PC-9 (cell line): Measurements from ENCODE around the gene CCDC28B. TPM values are rescaled to one million over a fixed set of nuclear protein-coding genes. Genes with fewer than 3 reads are reported as not detected.

Experiments used
- BruUV-seq: library from RNA; stranded (reverse); fragments of 400-500 nt; replicated peaks from 2 replicates; lab custom pipeline; 2021; lab: Mats Ljungman, UMichigan
- CTCF ChIA-PET: fragments of 300-600 bp; sonication (Branson Sonifier 250); formaldehyde crosslinking; loops from one replicate; lab custom pipeline; 2022; ENCODE audit warnings: antibody characterized with exemption; lab: Charles Lee
- POLR2A ChIA-PET: fragments of 300-600 bp; sonication (Branson Sonifier 250); formaldehyde crosslinking; loops from one replicate; lab custom pipeline; 2022; ENCODE audit warnings: antibody characterized with exemption; ENCODE audit not compliant: unreplicated experiment; lab: Charles Lee
- DNase-seq, 2 experiments: peaks; one replicate each; pipeline versions ENCODE4 v3.0.0 to v3.0.0-alpha.2; 2015 to 2022; ENCODE audit warnings: mixed read lengths in 1 of 2
- H2AFZ ChIP-seq: fragments of 200-600 bp; sonication (generic); 2 replicates; pipeline ENCODE4 v1.8.1; 2017; ENCODE audit warnings: antibody characterized with exemption
- H3F3A ChIP-seq: fragments of 200-600 bp; sonication (generic); 2 replicates; pipeline ENCODE4 v1.8.1; 2017; ENCODE audit warnings: antibody characterized with exemption, mild to moderate bottlenecking, low read depth; ENCODE audit not compliant: insufficient read depth
- H3K27ac ChIP-seq: fragments of 200-600 bp; sonication (generic); 2 replicates; pipeline ENCODE4 v1.6.1; 2016; ENCODE audit warnings: mixed run types
- H3K27me3 ChIP-seq: fragments of 200-600 bp; sonication (generic); 2 replicates; pipeline ENCODE4 v1.6.1; 2016; ENCODE audit warnings: low read depth, mixed run types; ENCODE audit not compliant: insufficient read depth
- H3K36me3 ChIP-seq: fragments of 200-600 bp; sonication (generic); 2 replicates; pipeline ENCODE4 v1.6.1; 2016; ENCODE audit warnings: low read depth, mixed run types
- H3K4me1 ChIP-seq: fragments of 200-600 bp; sonication (generic); replicated peaks from 2 replicates; pipeline ENCODE4 v1.6.1; 2016; ENCODE audit warnings: mixed run types; ENCODE audit not compliant: insufficient read depth
- H3K4me2 ChIP-seq: fragments of 200-600 bp; sonication (generic); 2 replicates; pipeline ENCODE4 v1.6.1; 2017; ENCODE audit warnings: mixed run types
- H3K4me3 ChIP-seq: fragments of 200-600 bp; sonication (generic); 2 replicates; pipeline ENCODE4 v1.6.1; 2016; ENCODE audit warnings: mixed run types
- H3K79me2 ChIP-seq: fragments of 200-600 bp; sonication (generic); 2 replicates; pipeline ENCODE4 v1.6.1; 2017; ENCODE audit warnings: low read depth, mixed run types
- H3K9me2 ChIP-seq: fragments of 200-600 bp; sonication (generic); 2 replicates; pipeline ENCODE4 v1.8.1; 2017; ENCODE audit warnings: mild to moderate bottlenecking; ENCODE audit not compliant: insufficient read depth
- H3K9me3 ChIP-seq: fragments of 200-600 bp; sonication (generic); 2 replicates; pipeline ENCODE4 v1.8.1; 2016; ENCODE audit warnings: low read depth; ENCODE audit not compliant: insufficient read depth
- H4K20me1 ChIP-seq: fragments of 200-600 bp; sonication (generic); 2 replicates; pipeline ENCODE4 v1.8.1; 2017; ENCODE audit not compliant: insufficient read depth
- EZH2 ChIP-seq: fragments of 200-600 bp; sonication (generic); IDR thresholded peaks from 2 replicates; pipeline ENCODE4 v1.8.0; 2017; ENCODE audit warnings: antibody characterized with exemption, low read depth
- intact Hi-C: fragments of 100-400 bp; cut with micrococcal nuclease; formaldehyde crosslinking; loops from one replicate; pipeline ENCODE4 v1.10.0; 2022; ENCODE audit not compliant: unreplicated experiment
- total RNA-seq: library from RNA; stranded (reverse); gene quantifications from 2 replicates; pipeline ENCODE4 v1.2.3, GENCODE V29; 2021
- TF ChIP-seq, protein P1 (sequence below): fragments of 200-600 bp; sonication (generic); conservative IDR thresholded peaks from 2 replicates; pipeline ENCODE4 v1.6.1; 2017; ENCODE audit warnings: mixed run types, antibody characterized with exemption, mild to moderate bottlenecking, moderate library complexity

CCDC28B gene
- total RNA-seq, 1 experiment from 2014 or later, result 4.4 TPM

DNA sequence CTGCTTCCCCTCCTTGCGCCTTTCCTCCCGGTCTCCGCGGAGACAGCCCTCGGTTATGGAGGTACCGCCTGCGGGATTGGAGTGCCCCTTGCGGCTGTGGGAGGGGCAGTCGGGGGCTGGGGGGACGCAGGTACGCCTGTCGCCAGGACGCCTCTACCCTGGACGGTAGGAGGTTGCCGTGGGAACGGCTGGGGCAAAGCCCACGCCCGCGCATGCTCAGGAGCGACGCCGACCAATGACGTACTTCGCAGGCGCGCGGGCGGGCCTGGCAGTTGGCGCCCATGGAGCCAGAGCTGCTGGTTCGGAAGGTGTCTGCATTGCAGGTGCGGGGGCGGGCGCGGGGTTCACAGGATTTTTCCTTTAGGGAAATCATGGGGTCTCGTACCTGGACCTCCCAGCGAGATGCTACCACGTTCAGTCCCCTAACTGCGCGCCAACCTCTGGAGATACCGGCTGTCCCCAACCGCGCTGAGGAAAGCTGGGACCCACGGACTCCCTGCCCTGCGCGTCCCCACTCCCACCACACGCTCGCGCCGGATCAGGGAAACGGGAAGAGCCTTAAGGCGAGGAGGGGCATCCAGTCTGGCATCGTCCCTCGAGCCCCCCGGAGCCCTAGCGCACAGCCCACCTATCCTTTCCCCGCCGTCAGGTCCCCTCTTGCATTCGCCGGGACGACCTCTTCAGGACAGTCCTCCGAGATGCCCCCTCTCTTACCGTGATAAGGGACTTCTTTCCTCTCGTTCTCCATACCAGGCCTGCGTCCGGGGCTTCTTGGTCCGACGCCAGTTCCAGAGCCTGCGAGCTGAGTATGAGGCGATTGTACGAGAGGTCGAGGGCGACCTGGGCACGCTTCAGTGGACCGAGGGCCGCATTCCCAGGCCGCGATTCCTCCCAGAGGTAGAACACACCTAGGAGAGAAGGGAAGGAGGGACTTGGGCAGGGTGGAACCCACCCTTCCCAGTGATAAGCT is 5.3 kb downstream of the CCDC28B start, which contains the start of gene IQCC:
TSS of gene IQCC (plus strand) at position 271 of the 970 bp plus-strand sequence. CDS start at position 282, 11 bp downstream.
- Histone ChIP-seq H3K79me2 (0 out of 2 replicates have a peak, but pooled peaks cover 15% of the 10 kb centered on the region), H3K4me2 (peak within 1 kb of the TSS; percentile 97), H3K9me2 (no peaks in the 10 kb centered on the region), H3K4me3 (peak within 1 kb of the TSS; percentile 78), H4K20me1 (no peaks in the 10 kb centered on the region), H3K36me3 (0 out of 2 replicates have a peak, but pooled peaks cover 10% of the 10 kb centered on the region), H3K9me3 (no peaks in the 10 kb centered on the region), H2AFZ (peak within 1 kb of the TSS; percentile 85), H3F3A (peaks cover 43% of the 10 kb centered on the region), H3K4me1 (peaks cover 24% of the 10 kb centered on the region), H3K27me3 (no peaks in the 10 kb centered on the region), H3K27ac (no peak within 1 kb of the TSS)
- POLR2A ChIA-PET, result interaction anchor here (0.6 to 1.2 kb wide), 3 partner anchors 86 to 189 kb away, joined by 3 to 9 read pairs (median 3); partner anchors contain the start of gene BSDC1
- CTCF ChIA-PET, result interaction anchor here (0.5 to 1.0 kb wide), 2 partner anchors 128 to 294 kb away, joined by 3 to 14 read pairs; no protein-coding TSS in a partner anchor
- DNase-seq, result peak; percentile 82 to 91
- TSS peak; percentile 76 for BruUV-seq
- TF ChIP-seq EZH2, result no peak
- intact Hi-C loops, result no loop called here

DNA sequence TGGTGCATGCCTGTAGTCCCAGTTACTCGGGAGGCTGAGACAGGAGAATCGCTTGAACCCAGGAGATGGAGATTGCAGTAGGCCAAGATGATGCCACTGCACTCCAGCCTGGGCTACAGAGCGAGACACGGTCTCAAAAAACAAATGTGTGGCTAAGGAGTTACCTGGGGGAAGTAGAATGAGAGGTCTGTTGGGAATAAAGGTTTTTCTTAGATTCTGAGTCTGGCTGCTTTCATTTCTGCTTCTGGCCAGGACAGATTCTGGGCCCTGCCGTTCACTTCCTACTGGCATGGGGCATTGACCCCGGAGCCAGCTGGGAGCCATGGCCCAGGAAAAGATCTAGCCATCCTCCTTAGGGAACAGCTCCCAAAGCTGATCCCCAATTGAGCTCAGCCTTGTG is 8.1 kb downstream of the CCDC28B start:
- H3K9me3 ChIP-seq, result no peaks in the 10 kb centered on the region
- POLR2A ChIA-PET, result interaction anchor here (0.6 kb wide), 1 partner anchor 168 kb away, joined by 5 read pairs; no protein-coding TSS in a partner anchor
- intact Hi-C loops, result no loop called here

DNA sequence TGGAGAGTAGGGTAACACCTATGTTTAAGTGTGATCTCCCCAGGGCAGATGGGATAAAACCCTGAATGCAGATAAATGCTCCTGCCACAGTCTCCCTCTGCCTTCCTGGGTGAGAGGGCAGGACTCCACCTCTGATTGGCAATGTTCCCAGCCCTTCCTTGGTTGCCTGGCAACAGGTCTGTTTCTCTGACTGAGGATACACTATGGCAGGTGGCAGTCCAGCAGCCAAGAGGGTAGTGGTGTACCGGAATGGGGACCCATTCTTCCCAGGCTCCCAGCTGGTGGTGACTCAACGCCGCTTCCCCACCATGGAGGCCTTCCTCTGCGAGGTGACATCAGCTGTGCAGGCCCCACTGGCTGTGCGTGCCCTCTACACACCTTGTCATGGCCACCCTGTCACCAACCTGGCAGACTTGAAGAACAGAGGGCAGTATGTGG is 8.5 kb downstream of the CCDC28B start, which contains the start of gene DCDC2B:
TSS of gene DCDC2B (plus strand) at position 199 of the 438 bp plus-strand sequence. CDS start at position 204, 5 bp downstream.
- Histone ChIP-seq H3K4me2 (peak within 1 kb of the TSS; percentile 23), H3K36me3 (0 out of 2 replicates have a peak, but pooled peaks cover 10% of the 10 kb centered on the region), H3K79me2 (0 out of 2 replicates have a peak, but pooled peaks cover 15% of the 10 kb centered on the region), H3K4me1 (peaks cover 24% of the 10 kb centered on the region), H3K4me3 (no peak within 1 kb of the TSS), H3F3A (peaks cover 51% of the 10 kb centered on the region), H3K9me2 (no peaks in the 10 kb centered on the region), H3K27me3 (no peaks in the 10 kb centered on the region), H3K27ac (no peak within 1 kb of the TSS), H3K9me3 (no peaks in the 10 kb centered on the region), H2AFZ (no peak within 1 kb of the TSS), H4K20me1 (no peaks in the 10 kb centered on the region)
- POLR2A ChIA-PET, result interaction anchor here (0.6 kb wide), 1 partner anchor 167 kb away, joined by 5 read pairs; no protein-coding TSS in a partner anchor
- CTCF ChIA-PET, result interaction anchor here (0.6 kb wide), 1 partner anchor 136 kb away, joined by 13 read pairs; the partner anchor contains the start of gene TMEM39B
- intact Hi-C loops, result no loop called here
- no TSS peak for BruUV-seq
- TF ChIP-seq EZH2, result no peak
- TF ChIP-seq, protein P1, sequence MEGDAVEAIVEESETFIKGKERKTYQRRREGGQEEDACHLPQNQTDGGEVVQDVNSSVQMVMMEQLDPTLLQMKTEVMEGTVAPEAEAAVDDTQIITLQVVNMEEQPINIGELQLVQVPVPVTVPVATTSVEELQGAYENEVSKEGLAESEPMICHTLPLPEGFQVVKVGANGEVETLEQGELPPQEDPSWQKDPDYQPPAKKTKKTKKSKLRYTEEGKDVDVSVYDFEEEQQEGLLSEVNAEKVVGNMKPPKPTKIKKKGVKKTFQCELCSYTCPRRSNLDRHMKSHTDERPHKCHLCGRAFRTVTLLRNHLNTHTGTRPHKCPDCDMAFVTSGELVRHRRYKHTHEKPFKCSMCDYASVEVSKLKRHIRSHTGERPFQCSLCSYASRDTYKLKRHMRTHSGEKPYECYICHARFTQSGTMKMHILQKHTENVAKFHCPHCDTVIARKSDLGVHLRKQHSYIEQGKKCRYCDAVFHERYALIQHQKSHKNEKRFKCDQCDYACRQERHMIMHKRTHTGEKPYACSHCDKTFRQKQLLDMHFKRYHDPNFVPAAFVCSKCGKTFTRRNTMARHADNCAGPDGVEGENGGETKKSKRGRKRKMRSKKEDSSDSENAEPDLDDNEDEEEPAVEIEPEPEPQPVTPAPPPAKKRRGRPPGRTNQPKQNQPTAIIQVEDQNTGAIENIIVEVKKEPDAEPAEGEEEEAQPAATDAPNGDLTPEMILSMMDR, result no peak
- peak; percentile 83 to 93 for DNase-seq

More for the DNA sequence above, 8.1 kb downstream of the CCDC28B start:
- Histone ChIP-seq H3F3A (peaks cover 51% of the 10 kb centered on the region), H3K36me3 (0 out of 2 replicates have a peak, but pooled peaks cover 10% of the 10 kb centered on the region), H3K4me2 (peak overlapping the region; percentile 23), H3K4me1 (peaks cover 24% of the 10 kb centered on the region), H3K4me3 (no peak overlapping the region), H2AFZ (no peak overlapping the region), H3K79me2 (0 out of 2 replicates have a peak, but pooled peaks cover 15% of the 10 kb centered on the region), H4K20me1 (no peaks in the 10 kb centered on the region), H3K27me3 (no peaks in the 10 kb centered on the region), H3K9me2 (no peaks in the 10 kb centered on the region), H3K27ac (no peak overlapping the region)
- BruUV-seq, result no TSS peak
- CTCF ChIA-PET, result no interaction called here
- no peak for TF ChIP-seq EZH2
- TF ChIP-seq, protein P1, result no peak
- DNase-seq, result no peak
